Astrocyte (in vitro differentiated cells and primary cell): ENCODE measurements around the gene KLRK1. TPM values are rescaled to one million over a fixed set of nuclear protein-coding genes. Genes with fewer than 3 reads are reported as not detected.

Experiments used
- DNase-seq: peaks from one replicate; pipeline ENCODE4 v3.0.0-alpha.2; 2010; ENCODE audit warnings: low read depth
- FAIRE-seq: peaks from 2 replicates; lab custom pipeline; 2011; peaks lifted over from hg19 to GRCh38; lab: Jason Lieb, UNC
- H2AFZ ChIP-seq: 2 replicates; pipeline ENCODE4 v1.6.0; 2012; ENCODE audit warnings: low read depth, low read length, inconsistent platforms
- H3K27ac ChIP-seq: 2 replicates; pipeline ENCODE4 v1.5.1; 2011; ENCODE audit warnings: low read depth, low read length, inconsistent platforms
- H3K27me3 ChIP-seq: 2 replicates; pipeline ENCODE4 v1.6.0; 2011; ENCODE audit warnings: low read length, inconsistent platforms; ENCODE audit not compliant: insufficient read depth
- H3K36me3 ChIP-seq: 2 replicates; pipeline ENCODE4 v1.5.1; 2011; ENCODE audit warnings: low read length, inconsistent platforms; ENCODE audit not compliant: insufficient read depth
- H3K4me1 ChIP-seq: 2 replicates; pipeline ENCODE4 v1.5.1; 2011; ENCODE audit warnings: low read length, inconsistent platforms; ENCODE audit not compliant: insufficient read depth
- H3K4me2 ChIP-seq: 2 replicates; pipeline ENCODE4 v1.6.0; 2012; ENCODE audit warnings: low read length, inconsistent platforms
- H3K4me3 ChIP-seq: 2 replicates; pipeline ENCODE4 v1.5.1; 2011; ENCODE audit warnings: low read depth, mild to moderate bottlenecking, low read length, inconsistent platforms; ENCODE audit not compliant: insufficient read depth
- H3K79me2 ChIP-seq: 2 replicates; pipeline ENCODE4 v1.6.0; 2012; ENCODE audit warnings: mild to moderate bottlenecking, low read length, inconsistent platforms; ENCODE audit not compliant: insufficient read depth
- H3K9ac ChIP-seq: 2 replicates; pipeline ENCODE4 v1.6.0; 2012; ENCODE audit warnings: mild to moderate bottlenecking, low read length, inconsistent platforms
- H3K9me3 ChIP-seq: 2 replicates; pipeline ENCODE4 v1.5.1; 2012; ENCODE audit warnings: low read depth, mild to moderate bottlenecking, low read length, inconsistent platforms; ENCODE audit not compliant: insufficient read depth
- H4K20me1 ChIP-seq: 2 replicates; pipeline ENCODE4 v1.6.0; 2012; ENCODE audit warnings: low read length, inconsistent platforms; ENCODE audit not compliant: insufficient read depth
- H3K27ac Mint-ChIP-seq: one replicate; pipeline ENCODE4 v1.8.0; 2021; ENCODE audit warnings: mild to moderate bottlenecking, mixed read lengths; ENCODE audit not compliant: unreplicated experiment
- H3K27me3 Mint-ChIP-seq: one replicate; pipeline ENCODE4 v1.8.0; 2021; ENCODE audit warnings: low read depth, mixed read lengths; ENCODE audit not compliant: unreplicated experiment
- H3K36me3 Mint-ChIP-seq: one replicate; pipeline ENCODE4 v1.8.0; 2021; ENCODE audit warnings: low read depth, mixed read lengths; ENCODE audit not compliant: unreplicated experiment
- H3K4me1 Mint-ChIP-seq: one replicate; pipeline ENCODE4 v1.8.0; 2021; ENCODE audit warnings: low read depth, mixed read lengths; ENCODE audit not compliant: unreplicated experiment
- H3K4me3 Mint-ChIP-seq: one replicate; pipeline ENCODE4 v1.8.0; 2021; ENCODE audit warnings: mild to moderate bottlenecking, moderate library complexity, mixed read lengths; ENCODE audit not compliant: unreplicated experiment
- H3K9me3 Mint-ChIP-seq: one replicate; pipeline ENCODE4 v1.8.0; 2021; ENCODE audit warnings: mild to moderate bottlenecking, mixed read lengths; ENCODE audit not compliant: unreplicated experiment
- EZH2 ChIP-seq: IDR thresholded peaks from 2 replicates; pipeline ENCODE4 v1.6.1; 2012; ENCODE audit warnings: mild to moderate bottlenecking, low read length, inconsistent platforms; ENCODE audit not compliant: insufficient read depth
- total RNA-seq: library from RNA; stranded (reverse); gene quantifications from 2 replicates; pipeline ENCODE4 v1.2.1, GENCODE V29; 2021
- TF ChIP-seq, protein P1 (sequence below): IDR thresholded peaks from 2 replicates; pipeline ENCODE4 v1.5.1; 2011; ENCODE audit warnings: low read depth, mild to moderate bottlenecking, inconsistent platforms, low read length, moderate library complexity; ENCODE audit not compliant: insufficient read depth

Gene KLRK1
- total RNA-seq, 1 donor from 2014 or later = 0.73 TPM

GRCh38 chr12:10408842-10409241 is 19.0 kb upstream of the KLRK1 start:
- Histone ChIP-seq H3K4me2 (no peak overlapping the region), H3K9ac (no peak overlapping the region), H3K4me3 (no peak overlapping the region), H3K9me3 (no peaks in the 10 kb centered on the region), H3K27me3 (no peaks in the 10 kb centered on the region), H3K79me2 (no peaks in the 10 kb centered on the region), H3K27ac (no peak overlapping the region), H3K4me1 (no peaks in the 10 kb centered on the region), H4K20me1 (no peaks in the 10 kb centered on the region), H3K36me3 (no peaks in the 10 kb centered on the region), H2AFZ (no peak overlapping the region)
- H3K4me1 Mint-ChIP-seq = peaks cover 5% of the 10 kb centered on the region
- no peaks in the 10 kb centered on the region for H3K36me3 Mint-ChIP-seq
- H3K4me3 Mint-ChIP-seq = no peak overlapping the region
- H3K27ac Mint-ChIP-seq = no peak overlapping the region
- TF ChIP-seq, protein P1, sequence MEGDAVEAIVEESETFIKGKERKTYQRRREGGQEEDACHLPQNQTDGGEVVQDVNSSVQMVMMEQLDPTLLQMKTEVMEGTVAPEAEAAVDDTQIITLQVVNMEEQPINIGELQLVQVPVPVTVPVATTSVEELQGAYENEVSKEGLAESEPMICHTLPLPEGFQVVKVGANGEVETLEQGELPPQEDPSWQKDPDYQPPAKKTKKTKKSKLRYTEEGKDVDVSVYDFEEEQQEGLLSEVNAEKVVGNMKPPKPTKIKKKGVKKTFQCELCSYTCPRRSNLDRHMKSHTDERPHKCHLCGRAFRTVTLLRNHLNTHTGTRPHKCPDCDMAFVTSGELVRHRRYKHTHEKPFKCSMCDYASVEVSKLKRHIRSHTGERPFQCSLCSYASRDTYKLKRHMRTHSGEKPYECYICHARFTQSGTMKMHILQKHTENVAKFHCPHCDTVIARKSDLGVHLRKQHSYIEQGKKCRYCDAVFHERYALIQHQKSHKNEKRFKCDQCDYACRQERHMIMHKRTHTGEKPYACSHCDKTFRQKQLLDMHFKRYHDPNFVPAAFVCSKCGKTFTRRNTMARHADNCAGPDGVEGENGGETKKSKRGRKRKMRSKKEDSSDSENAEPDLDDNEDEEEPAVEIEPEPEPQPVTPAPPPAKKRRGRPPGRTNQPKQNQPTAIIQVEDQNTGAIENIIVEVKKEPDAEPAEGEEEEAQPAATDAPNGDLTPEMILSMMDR = no peak
- TF ChIP-seq EZH2 = no peak
- FAIRE-seq (no peak), DNase-seq (no peak)
- no peaks in the 10 kb centered on the region for H3K9me3 Mint-ChIP-seq
- no peaks in the 10 kb centered on the region for H3K27me3 Mint-ChIP-seq

GRCh38 chr12:10406725-10407124 is 16.9 kb upstream of the KLRK1 start:
- Histone ChIP-seq H3K9ac (no peak overlapping the region), H3K4me2 (no peak overlapping the region), H3K4me1 (no peaks in the 10 kb centered on the region), H3K27me3 (no peaks in the 10 kb centered on the region), H3K4me3 (no peak overlapping the region), H3K79me2 (no peaks in the 10 kb centered on the region), H3K36me3 (no peaks in the 10 kb centered on the region), H3K27ac (no peak overlapping the region), H3K9me3 (no peaks in the 10 kb centered on the region), H4K20me1 (no peaks in the 10 kb centered on the region), H2AFZ (no peak overlapping the region)
- Mint-ChIP-seq H3K9me3 (no peaks in the 10 kb centered on the region), H3K4me3 (no peak overlapping the region), H3K4me1 (peaks cover 5% of the 10 kb centered on the region), H3K36me3 (no peaks in the 10 kb centered on the region), H3K27me3 (no peaks in the 10 kb centered on the region), H3K27ac (no peak overlapping the region)
- FAIRE-seq (no peak), DNase-seq (no peak)
- TF ChIP-seq, protein P1 = no peak
- no peak for TF ChIP-seq EZH2

DNA sequence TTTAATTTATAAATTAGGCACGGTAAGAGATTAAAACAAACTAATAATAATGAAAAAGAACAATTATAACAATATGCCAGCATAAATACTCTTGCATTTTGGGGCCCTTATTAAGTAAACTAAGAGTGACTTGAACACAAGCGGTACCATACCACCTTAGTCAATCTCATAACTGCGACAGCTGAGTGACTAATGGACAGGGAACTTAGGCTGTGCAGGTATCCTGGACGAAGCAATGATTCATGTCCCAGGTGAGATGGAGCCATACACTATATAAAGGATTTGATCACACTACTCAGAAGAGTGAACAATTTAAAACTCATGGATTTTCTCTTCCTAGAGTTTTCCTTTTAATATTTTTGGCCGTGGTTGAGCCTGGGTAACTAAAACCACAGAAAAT is 15.5 kb upstream of the KLRK1 start:
- Mint-ChIP-seq H3K9me3 (no peaks in the 10 kb centered on the region), H3K4me1 (peaks cover 5% of the 10 kb centered on the region), H3K27me3 (no peaks in the 10 kb centered on the region), H3K27ac (no peak overlapping the region), H3K4me3 (no peak overlapping the region), H3K36me3 (no peaks in the 10 kb centered on the region)
- Histone ChIP-seq H3K4me2 (no peak overlapping the region), H3K27ac (no peak overlapping the region), H3K79me2 (no peaks in the 10 kb centered on the region), H3K27me3 (no peaks in the 10 kb centered on the region), H3K36me3 (no peaks in the 10 kb centered on the region), H4K20me1 (no peaks in the 10 kb centered on the region), H2AFZ (no peak overlapping the region), H3K9ac (no peak overlapping the region), H3K4me1 (no peaks in the 10 kb centered on the region), H3K9me3 (no peaks in the 10 kb centered on the region), H3K4me3 (no peak overlapping the region)
- DNase-seq (no peak), FAIRE-seq (no peak)
- TF ChIP-seq, protein P1 = no peak
- TF ChIP-seq EZH2 = no peak
